ENCODE data around the gene H6PD. TPM values are rescaled to one million over a fixed set of nuclear protein-coding genes. Genes with fewer than 3 reads are reported as not detected.

H6PD gene
- total RNA-seq, 1 donor from 2014 or later = 17.7 TPM

DNA sequence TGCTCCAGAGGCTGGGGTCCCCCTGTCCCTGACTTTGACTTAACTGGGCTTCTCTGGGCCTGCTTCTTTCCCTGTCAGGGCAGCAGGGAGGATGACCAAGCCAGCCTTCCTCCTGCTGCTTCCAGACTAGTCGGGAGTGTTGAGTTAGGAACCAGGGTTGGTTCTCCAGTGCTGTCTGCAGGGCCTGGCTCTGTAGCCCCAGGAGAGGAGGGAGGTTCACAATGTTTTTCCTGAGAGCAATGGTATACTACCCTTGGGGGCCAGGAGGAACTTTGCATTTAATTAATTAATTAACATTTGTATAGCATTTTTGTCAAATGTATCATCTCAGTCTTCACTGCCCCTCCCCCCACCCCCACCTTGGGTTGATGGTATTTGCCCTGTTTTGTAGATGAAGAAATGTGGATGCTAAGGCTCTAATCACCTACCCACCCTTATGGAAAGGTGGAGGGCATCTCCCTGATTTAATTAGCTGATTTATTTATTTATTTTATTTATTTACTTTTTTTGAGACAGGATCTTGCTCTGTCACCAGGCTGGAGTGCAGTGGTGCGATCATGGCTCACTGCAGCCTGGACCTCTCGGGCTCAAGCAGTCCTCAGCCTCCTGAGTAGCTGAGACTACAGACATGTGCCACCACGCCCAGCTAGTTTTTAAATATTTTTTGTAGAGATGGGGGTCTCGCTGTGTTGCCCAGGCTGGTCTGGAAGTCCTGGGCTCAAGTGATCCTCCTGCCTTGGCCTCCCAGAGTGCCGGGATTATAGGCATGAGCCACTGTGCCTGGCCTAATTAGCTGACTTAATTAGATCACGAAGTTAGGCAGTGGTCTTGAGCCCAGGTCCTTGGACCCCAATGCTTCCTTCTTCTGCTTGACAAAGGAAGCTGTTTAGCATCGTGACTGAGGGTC lies 6.6 kb downstream of the H6PD start:
- H3K27me3 Mint-ChIP-seq = no peaks in the 10 kb centered on the region
- H3K4me3 Mint-ChIP-seq = peak overlapping the region; percentile 78
- peaks cover 70% of the 10 kb centered on the region for H3K4me1 Mint-ChIP-seq
- no peak for DNase-seq
- intact Hi-C loops (cut with micrococcal nuclease) = no loop called here
- H3K9me3 Mint-ChIP-seq = no peaks in the 10 kb centered on the region
- peaks cover 30% of the 10 kb centered on the region for H3K36me3 Mint-ChIP-seq (ENCODE audit: low read depth)
- no peak overlapping the region for H3K27ac Mint-ChIP-seq

GRCh38 chr1:9241891-9242290 lies 7.3 kb downstream of the H6PD start:
- Mint-ChIP-seq H3K9me3 (no peaks in the 10 kb centered on the region), H3K27me3 (no peaks in the 10 kb centered on the region), H3K4me1 (peaks cover 71% of the 10 kb centered on the region), H3K36me3 (ENCODE audit: low read depth) (peaks cover 32% of the 10 kb centered on the region), H3K27ac (no peak overlapping the region), H3K4me3 (no peak overlapping the region)
- intact Hi-C loops (cut with micrococcal nuclease) = no loop called here
- no peak for DNase-seq

- intact Hi-C loops (cut with micrococcal nuclease) = no loop called here
- Mint-ChIP-seq H3K36me3 (ENCODE audit: low read depth) (peaks cover 31% of the 10 kb centered on the region), H3K27me3 (no peaks in the 10 kb centered on the region), H3K4me3 (no peak overlapping the region), H3K27ac (no peak overlapping the region), H3K9me3 (no peaks in the 10 kb centered on the region), H3K4me1 (peaks cover 69% of the 10 kb centered on the region)
- no peak for DNase-seq
Measured at GRCh38 chr1:9242338-9242969, 7.9 kb downstream of the H6PD start.

- Mint-ChIP-seq H3K27me3 (no peaks in the 10 kb centered on the region), H3K27ac (no peak overlapping the region), H3K4me1 (peaks cover 63% of the 10 kb centered on the region), H3K4me3 (no peak overlapping the region), H3K36me3 (ENCODE audit: low read depth) (peaks cover 28% of the 10 kb centered on the region), H3K9me3 (no peaks in the 10 kb centered on the region)
- intact Hi-C loops (cut with micrococcal nuclease) = no loop called here
- no peak for DNase-seq
Measured at GRCh38 chr1:9243066-9243739, 8.6 kb downstream of the H6PD start.

DNA sequence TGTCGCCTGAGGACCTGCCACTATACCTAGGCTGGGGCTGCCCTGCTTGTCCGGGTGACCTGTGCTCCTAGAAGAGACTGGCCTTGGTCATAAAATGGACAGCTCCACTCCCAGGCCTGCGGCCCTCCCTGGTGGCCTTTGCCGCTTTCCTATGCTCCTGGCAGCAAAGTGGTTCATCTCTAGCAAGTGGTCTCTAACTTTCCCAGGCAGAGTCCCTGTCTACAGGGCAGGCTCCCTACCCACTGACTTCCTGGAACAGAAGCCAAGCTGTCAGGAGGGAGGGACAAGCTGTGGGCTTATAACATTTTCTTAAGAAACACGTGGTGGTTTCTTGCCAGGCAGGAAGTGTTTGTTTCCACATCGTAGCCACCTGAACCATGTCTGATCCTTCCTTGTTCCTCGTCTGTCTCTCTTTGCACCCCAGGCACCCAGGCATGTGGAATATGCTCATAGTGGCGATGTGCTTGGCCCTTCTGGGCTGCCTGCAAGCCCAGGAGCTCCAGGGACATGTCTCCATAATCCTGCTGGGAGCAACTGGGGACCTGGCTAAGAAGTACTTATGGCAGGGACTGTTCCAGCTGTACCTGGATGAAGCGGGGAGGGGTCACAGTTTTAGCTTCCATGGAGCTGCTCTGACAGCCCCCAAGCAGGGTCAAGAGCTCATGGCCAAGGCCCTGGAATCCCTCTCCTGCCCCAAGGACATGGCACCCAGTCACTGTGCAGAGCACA lies 10.1 kb downstream of the H6PD start:
- Mint-ChIP-seq H3K36me3 (ENCODE audit: low read depth) (peaks cover 26% of the 10 kb centered on the region), H3K27me3 (no peaks in the 10 kb centered on the region), H3K9me3 (no peaks in the 10 kb centered on the region), H3K4me3 (peak overlapping the region; percentile 9), H3K27ac (peak overlapping the region; percentile 59), H3K4me1 (peaks cover 53% of the 10 kb centered on the region)
- intact Hi-C loops (cut with micrococcal nuclease) = no loop called here
- peak; percentile 77 for DNase-seq

- no peaks in the 10 kb centered on the region for H3K27me3 Mint-ChIP-seq
- no peak overlapping the region for H3K4me3 Mint-ChIP-seq
- H3K4me1 Mint-ChIP-seq = peaks cover 47% of the 10 kb centered on the region
- H3K27ac Mint-ChIP-seq = no peak overlapping the region
- intact Hi-C loops (cut with micrococcal nuclease) = no loop called here
- peaks cover 24% of the 10 kb centered on the region for H3K36me3 Mint-ChIP-seq (ENCODE audit: low read depth)
- no peak for DNase-seq
- H3K9me3 Mint-ChIP-seq = no peaks in the 10 kb centered on the region
Measured at GRCh38 chr1:9245230-9245619, 10.7 kb downstream of the H6PD start.

DNA sequence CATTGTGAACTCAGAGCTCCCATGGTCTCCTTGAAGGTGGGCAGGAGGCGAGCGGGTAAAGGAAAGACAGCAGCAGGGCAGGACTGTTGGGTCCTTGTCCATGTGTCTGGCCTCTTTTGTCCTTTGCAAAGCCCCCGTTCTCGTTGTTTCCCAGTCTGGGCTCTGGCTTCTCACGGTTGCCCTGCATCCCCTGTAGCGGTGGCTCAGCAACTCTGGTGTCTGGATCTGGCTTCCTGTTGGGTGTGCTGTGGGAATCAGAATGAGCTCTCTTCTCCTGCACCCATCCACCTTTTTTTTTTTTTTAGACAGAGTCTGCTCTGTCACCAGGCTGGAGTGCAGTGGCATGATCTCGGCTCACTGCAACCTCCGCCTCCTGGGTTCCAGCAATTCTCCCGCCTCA lies 11.1 kb downstream of the H6PD start:
- intact Hi-C loops (cut with micrococcal nuclease) = no loop called here
- DNase-seq = no peak
- H3K27me3 Mint-ChIP-seq = no peaks in the 10 kb centered on the region
- no peaks in the 10 kb centered on the region for H3K9me3 Mint-ChIP-seq
- H3K4me3 Mint-ChIP-seq = peak overlapping the region; percentile 19
- H3K4me1 Mint-ChIP-seq = peaks cover 43% of the 10 kb centered on the region
- peaks cover 22% of the 10 kb centered on the region for H3K36me3 Mint-ChIP-seq (ENCODE audit: low read depth)
- H3K27ac Mint-ChIP-seq = no peak overlapping the region

DNA sequence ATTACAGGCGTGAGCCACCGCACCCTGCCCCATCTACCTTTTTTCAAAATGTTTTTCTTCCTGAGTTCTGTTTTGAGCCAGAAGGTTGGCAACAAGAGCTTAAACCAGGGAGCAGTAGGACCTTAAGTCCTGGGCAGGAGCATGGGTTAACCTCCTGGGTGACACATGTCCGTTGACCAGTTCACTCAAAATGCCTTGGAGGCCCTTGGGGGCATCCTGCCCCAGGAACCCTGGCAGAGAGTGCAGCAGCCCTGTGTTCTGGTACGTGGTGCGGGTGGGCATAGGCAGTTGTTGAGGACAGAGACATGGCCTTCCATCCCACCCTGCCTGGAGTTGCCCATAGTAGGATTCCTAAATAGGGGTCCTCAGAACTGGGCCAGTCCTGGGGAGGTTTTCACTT lies 11.6 kb downstream of the H6PD start:
- Mint-ChIP-seq H3K4me1 (peaks cover 40% of the 10 kb centered on the region), H3K27ac (no peak overlapping the region), H3K4me3 (peak overlapping the region; percentile 19), H3K36me3 (ENCODE audit: low read depth) (peaks cover 22% of the 10 kb centered on the region), H3K27me3 (no peaks in the 10 kb centered on the region), H3K9me3 (no peaks in the 10 kb centered on the region)
- intact Hi-C loops (cut with micrococcal nuclease) = no loop called here
- DNase-seq = no peak

GRCh38 chr1:9246841-9247785 lies 12.5 kb downstream of the H6PD start:
- H3K36me3 Mint-ChIP-seq (ENCODE audit: low read depth) = peaks cover 23% of the 10 kb centered on the region
- DNase-seq = no peak
- no peaks in the 10 kb centered on the region for H3K27me3 Mint-ChIP-seq
- intact Hi-C loops (cut with micrococcal nuclease) = no loop called here
- H3K27ac Mint-ChIP-seq = no peak overlapping the region
- peaks cover 38% of the 10 kb centered on the region for H3K4me1 Mint-ChIP-seq
- H3K4me3 Mint-ChIP-seq = no peak overlapping the region
- no peaks in the 10 kb centered on the region for H3K9me3 Mint-ChIP-seq

DNA sequence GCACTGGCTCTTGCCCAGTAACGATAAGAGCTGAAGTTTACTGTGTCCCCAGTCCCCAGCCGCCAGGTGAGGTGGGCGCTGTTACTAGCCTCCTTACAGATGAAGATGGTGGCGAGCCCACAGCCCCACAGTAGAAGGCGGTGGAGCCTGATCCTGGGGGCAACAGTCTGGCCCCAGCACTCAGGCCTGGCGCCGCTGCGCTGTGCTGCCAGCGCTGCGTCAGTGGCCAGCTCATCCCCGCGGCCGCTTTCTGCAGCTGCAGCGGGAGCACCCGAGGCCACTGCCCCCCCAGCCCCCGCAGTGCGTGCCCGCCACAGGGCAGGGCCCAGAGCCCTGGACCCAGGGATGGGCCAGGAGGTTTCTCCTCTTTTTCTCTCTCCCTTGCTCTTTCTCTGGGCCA lies 13.3 kb downstream of the H6PD start:
- peaks cover 32% of the 10 kb centered on the region for H3K4me1 Mint-ChIP-seq
- no peak overlapping the region for H3K4me3 Mint-ChIP-seq
- no peaks in the 10 kb centered on the region for H3K27me3 Mint-ChIP-seq
- intact Hi-C loops (cut with micrococcal nuclease) = no loop called here
- DNase-seq = no peak
- H3K9me3 Mint-ChIP-seq = no peaks in the 10 kb centered on the region
- no peak overlapping the region for H3K27ac Mint-ChIP-seq
- H3K36me3 Mint-ChIP-seq (ENCODE audit: low read depth) = peaks cover 20% of the 10 kb centered on the region

DNA sequence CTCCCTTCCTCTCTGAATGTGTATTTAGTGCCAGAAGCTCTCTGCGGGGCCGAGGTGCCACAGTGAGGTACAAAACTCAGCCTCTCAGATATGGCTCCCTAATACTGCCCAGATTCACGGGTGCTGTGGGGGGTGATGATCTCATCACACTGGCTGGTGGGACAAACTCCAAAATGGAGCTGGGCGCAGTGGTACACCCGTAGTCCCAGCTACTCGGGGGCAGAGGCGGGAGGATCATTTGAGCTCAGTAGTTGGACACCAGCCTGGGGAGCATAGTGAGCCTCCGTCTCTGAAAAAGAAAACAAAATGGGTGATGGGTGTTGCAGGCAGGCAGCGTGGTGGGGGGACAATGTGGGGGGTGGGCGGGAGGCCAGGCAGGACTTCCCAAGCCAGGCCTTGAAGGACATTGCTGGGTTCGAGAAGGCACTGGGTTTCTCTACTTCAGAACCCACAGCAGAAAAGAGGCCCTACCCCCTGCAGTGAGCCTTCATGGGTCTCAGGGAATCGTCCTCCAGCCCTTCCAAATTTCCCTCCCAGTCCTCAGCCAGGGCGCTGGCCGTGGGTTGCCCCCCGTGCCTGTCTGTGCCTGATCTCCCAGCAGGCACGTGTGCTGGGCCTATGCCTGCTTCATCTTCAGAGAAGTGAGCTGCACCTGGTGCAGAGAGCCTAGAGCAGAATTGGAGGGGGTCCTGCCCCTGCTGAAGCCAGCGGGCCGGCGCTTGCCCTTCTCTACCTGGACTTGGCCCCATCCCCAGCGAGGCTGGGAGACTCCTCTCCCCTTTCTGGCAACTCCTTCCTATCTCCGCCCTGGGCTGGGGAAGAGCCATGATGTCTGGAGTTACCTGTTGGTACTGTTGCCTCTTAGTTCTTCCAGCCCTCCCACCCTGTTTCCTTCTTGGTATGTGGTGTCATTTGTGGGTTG lies 14.0 kb downstream of the H6PD start:
- Mint-ChIP-seq H3K27ac (no peak overlapping the region), H3K9me3 (no peaks in the 10 kb centered on the region), H3K27me3 (no peaks in the 10 kb centered on the region), H3K36me3 (ENCODE audit: low read depth) (peaks cover 20% of the 10 kb centered on the region), H3K4me3 (no peak overlapping the region), H3K4me1 (peaks cover 27% of the 10 kb centered on the region)
- no peak for DNase-seq
- intact Hi-C loops (cut with micrococcal nuclease) = no loop called here

DNA sequence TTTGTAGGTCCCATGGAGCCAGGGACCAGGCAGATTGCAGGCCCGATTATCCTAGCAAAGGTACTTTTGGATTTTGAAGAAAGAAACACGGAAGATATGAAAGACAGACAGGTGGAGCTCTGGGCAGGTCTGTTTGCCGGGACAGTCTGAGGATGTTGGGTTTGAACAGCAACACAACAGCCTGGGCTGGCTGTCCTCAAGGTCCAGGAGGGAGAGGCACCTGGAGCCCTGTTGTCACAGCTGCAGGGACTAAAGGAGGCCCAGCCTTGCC lies 14.6 kb downstream of the H6PD start:
- intact Hi-C loops (cut with micrococcal nuclease) = no loop called here
- peaks cover 20% of the 10 kb centered on the region for H3K36me3 Mint-ChIP-seq (ENCODE audit: low read depth)
- H3K9me3 Mint-ChIP-seq = no peaks in the 10 kb centered on the region
- H3K4me1 Mint-ChIP-seq = peaks cover 22% of the 10 kb centered on the region
- H3K27ac Mint-ChIP-seq = no peak overlapping the region
- no peak for DNase-seq
- no peak overlapping the region for H3K4me3 Mint-ChIP-seq
- H3K27me3 Mint-ChIP-seq = no peaks in the 10 kb centered on the region
